Hair follicle dermal papilla cell (primary cell): ENCODE data around the gene STOX1. TPM values are rescaled to one million over a fixed set of nuclear protein-coding genes. Genes with fewer than 3 reads are reported as not detected.

Experiments used
- small RNA-seq: library from RNA; depleted of rRNA; stranded (forward); fragments of <200 nt; gene quantifications from one replicate; pipeline ENCODE3, GENCODE V24; 2012
- total RNA-seq: library from RNA; depleted of rRNA; stranded (reverse); fragments of >200 nt; gene quantifications from 2 replicates; pipeline ENCODE4 v1.2.3, GENCODE V29; 2012

The STOX1 gene, protein sequence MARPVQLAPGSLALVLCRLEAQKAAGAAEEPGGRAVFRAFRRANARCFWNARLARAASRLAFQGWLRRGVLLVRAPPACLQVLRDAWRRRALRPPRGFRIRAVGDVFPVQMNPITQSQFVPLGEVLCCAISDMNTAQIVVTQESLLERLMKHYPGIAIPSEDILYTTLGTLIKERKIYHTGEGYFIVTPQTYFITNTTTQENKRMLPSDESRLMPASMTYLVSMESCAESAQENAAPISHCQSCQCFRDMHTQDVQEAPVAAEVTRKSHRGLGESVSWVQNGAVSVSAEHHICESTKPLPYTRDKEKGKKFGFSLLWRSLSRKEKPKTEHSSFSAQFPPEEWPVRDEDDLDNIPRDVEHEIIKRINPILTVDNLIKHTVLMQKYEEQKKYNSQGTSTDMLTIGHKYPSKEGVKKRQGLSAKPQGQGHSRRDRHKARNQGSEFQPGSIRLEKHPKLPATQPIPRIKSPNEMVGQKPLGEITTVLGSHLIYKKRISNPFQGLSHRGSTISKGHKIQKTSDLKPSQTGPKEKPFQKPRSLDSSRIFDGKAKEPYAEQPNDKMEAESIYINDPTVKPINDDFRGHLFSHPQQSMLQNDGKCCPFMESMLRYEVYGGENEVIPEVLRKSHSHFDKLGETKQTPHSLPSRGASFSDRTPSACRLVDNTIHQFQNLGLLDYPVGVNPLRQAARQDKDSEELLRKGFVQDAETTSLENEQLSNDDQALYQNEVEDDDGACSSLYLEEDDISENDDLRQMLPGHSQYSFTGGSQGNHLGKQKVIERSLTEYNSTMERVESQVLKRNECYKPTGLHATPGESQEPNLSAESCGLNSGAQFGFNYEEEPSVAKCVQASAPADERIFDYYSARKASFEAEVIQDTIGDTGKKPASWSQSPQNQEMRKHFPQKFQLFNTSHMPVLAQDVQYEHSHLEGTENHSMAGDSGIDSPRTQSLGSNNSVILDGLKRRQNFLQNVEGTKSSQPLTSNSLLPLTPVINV
- under 0.01 and 0.12 TPM in 2 replicates for total RNA-seq

DNA sequence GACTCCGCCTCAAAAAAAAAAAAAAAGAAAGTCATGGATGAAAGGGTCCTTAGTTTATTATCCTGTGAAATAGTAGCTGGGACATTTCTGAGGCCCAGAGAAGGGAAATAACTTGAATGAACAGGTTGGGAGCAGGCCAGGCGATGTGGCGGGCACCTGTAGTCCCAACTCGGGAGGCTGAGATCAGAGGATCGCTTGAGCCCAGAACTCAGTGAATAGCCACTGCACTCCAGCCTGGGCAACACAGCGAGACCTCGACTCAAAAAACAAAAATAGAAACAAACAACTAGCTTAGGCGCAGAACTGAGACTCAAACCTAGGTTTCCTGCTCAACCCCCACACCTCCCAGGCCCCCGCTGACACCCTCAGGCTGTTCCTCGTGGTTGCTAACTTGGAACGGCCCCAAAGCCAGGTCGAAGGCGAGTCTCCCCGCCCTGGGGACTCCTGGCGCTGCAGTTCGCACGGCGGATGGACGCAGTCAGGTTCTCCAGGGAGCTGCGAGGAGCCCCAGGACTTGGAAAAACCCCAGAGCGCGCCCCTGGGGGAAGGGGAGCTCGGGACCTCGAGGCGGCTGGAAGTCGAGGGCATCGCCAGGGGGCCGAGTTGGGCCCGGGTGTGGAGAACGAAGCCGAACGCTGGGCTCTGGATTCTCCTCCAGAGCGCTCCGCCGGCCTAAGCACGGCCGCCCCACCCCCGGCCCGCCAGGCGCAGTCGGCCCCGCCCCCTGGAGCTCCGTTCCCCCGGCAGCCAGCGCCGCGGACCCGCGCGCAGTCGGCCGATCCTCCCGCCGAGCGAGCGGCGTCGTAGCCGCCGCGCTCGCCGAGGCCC, at the start of gene STOX1:
Gene STOX1 (plus strand): TSS at position 768 of the 828 bp plus-strand sequence. CDS start 93 bp downstream, outside the sequence.

DNA sequence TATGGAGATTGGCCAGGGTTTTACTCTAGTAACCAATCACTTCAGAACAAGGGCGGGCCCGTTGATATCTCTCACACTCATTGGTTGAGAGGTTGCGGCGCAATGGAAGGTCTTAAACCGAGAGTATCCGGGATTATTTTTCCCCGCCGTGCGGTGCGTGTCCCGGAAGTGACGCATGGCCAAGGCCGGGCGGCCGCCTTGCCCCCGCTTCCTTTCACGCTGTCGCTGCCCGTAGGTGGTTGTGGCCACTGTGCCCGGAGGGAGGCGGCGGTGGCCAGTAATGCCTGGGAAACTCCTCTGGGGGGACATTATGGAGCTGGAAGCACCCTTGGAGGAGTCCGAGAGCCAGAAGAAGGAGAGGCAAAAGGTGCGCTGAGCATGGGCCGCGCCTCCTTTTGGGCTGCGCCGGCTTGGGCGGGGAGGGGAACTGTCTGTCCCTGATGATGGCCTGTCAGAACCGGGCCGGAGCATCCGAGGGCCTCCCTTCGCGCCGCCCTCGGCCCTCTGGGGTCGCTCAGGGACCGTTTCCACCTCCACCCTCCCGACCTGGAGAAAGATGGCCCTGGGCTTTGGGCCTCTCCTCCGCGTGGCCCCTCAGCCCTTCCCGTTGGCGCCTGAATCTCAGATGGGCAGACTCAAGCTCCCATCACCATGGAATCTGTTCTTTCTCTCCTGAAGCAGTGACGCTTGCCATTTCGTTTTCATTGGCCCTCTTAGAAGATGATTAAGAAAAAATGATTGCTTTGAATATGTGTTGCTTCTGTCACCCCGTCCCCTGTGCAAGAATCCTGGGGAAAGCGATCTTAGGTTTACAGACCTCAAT, 74.0 kb downstream of the STOX1 start, which contains the start of gene DDX50:
Gene DDX50 (plus strand): TSS at position 211 of the 823 bp plus-strand sequence. CDS start 70 bp downstream, at position 281.

Small RNA genes lying within 50 kb of the gene (small RNA-seq; reads per million reads assigned to genes)
- not detected for gene RNU6-571P
- not detected for gene RNU6-697P

Other genes with a start within 250 kb of the STOX1 start
- gene CCAR1, start 106.3 kb upstream of the STOX1 start, total RNA-seq: 34.2 and 40.1 TPM in 2 replicates
- gene DDX50, start 73.8 kb downstream of the STOX1 start, total RNA-seq: 37.6 and 38.5 TPM in 2 replicates
- 54.3 and 60.4 TPM in 2 replicates for gene DDX21, start 128.6 kb downstream of the STOX1 start, total RNA-seq
- gene KIFBP, start 161.3 kb downstream of the STOX1 start, total RNA-seq: 41.4 and 45.9 TPM in 2 replicates